Immature natural killer cell (primary cell): ENCODE results near the gene ASB2. TPM values are rescaled to one million over a fixed set of nuclear protein-coding genes. Genes with fewer than 3 reads are reported as not detected.

Experiments used
- DNase-seq, 3 donors: peaks; one replicate each; pipeline ENCODE4 v3.0.0; 2022; ENCODE audit warnings: mixed read lengths in 1 of 3
- H3K27ac Mint-ChIP-seq, 6 donors: one replicate each; pipeline ENCODE4 v1.8.0; 2020; ENCODE audit warnings: mixed read lengths in 6 of 6, mild to moderate bottlenecking in 5 of 6, inconsistent platforms in 4 of 6, moderate library complexity in 3 of 6
- H3K27me3 Mint-ChIP-seq, 3 donors: one replicate each; pipeline ENCODE4 v1.8.0; 2020 to 2021; ENCODE audit warnings: low read depth in 3 of 3, mild to moderate bottlenecking in 3 of 3, mixed read lengths in 3 of 3, moderate library complexity in 3 of 3, inconsistent platforms in 1 of 3
- H3K36me3 Mint-ChIP-seq, 3 donors: one replicate each; pipeline ENCODE4 v1.8.0; 2020; ENCODE audit warnings: mixed read lengths in 3 of 3, inconsistent platforms in 2 of 3, mild to moderate bottlenecking in 2 of 3
- H3K4me1 Mint-ChIP-seq, 2 donors: one replicate each; pipeline ENCODE4 v1.8.0; 2020; ENCODE audit warnings: inconsistent platforms in 2 of 2, mild to moderate bottlenecking in 2 of 2, mixed read lengths in 2 of 2, moderate library complexity in 1 of 2
- H3K4me3 Mint-ChIP-seq, 5 donors: one replicate each; pipeline ENCODE4 v1.8.0; 2020; ENCODE audit warnings: mild to moderate bottlenecking in 5 of 5, mixed read lengths in 5 of 5, inconsistent platforms in 3 of 5, moderate library complexity in 3 of 5
- H3K9me3 Mint-ChIP-seq, 6 donors: one replicate each; pipeline ENCODE4 v1.8.0; 2020; ENCODE audit warnings: mild to moderate bottlenecking in 6 of 6, mixed read lengths in 6 of 6, inconsistent platforms in 4 of 6, moderate library complexity in 3 of 6
- polyA plus RNA-seq, 3 donors: library from polyadenylated mRNA; unstranded; fragments of 300-500 nt; fragmentation: Illumina TruSeq; gene quantifications; one replicate each; pipeline ENCODE4 v1.2.3, GENCODE V29; 2021

ASB2 gene
- polyA plus RNA-seq, 3 donors from 2014 or later, result 1.4 to 4.2 (median 2.7) TPM

- Mint-ChIP-seq H3K9me3 (no peaks in the 10 kb centered on the region), H3K36me3 (peaks cover 0 to 3% (median 0%) of the 10 kb centered on the region in 3 donors), H3K27ac (peak overlapping the region in 3 of 6 donors; percentile 36 to 80 (median 51)), H3K27me3 (peaks cover 0 to 5% (median 3%) of the 10 kb centered on the region in 3 donors), H3K4me1 (peaks cover 39 to 44% of the 10 kb centered on the region in 2 donors), H3K4me3 (peak overlapping the region in 2 of 5 donors; percentile 17 to 21)
- DNase-seq, result no peak
Observed at GRCh38 chr14:93969082-93969828, 7.1 kb downstream of the ASB2 start.

DNA sequence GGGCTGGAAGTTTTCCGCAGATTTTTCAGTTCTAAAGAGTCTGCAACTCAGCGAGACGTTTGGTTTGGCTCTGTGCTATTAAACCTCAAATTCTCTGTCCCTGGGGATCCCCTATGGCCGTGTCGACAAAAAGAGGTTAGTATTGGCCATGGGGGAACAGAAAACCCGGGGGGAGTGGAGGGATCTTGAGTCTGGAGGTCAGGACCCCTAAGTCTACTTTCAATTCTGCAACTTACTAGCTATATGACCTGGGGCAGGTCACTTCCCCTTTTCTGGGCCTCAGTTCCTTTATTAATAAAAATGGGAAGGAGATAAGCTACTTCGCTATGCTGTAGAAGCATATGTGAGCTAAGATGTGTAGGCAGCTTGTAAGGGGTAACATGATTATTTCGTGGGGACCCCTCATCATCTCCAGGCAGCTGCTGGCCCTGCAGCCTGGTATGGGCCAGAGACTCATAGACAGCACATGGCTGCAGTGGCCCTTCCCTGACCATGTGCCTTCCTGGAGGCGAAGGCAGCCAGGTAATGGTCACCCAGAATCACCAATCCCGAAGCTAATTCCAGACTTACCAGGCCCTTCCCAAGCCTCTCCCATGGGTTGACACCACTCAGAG is 8.6 kb downstream of the ASB2 start:
- Mint-ChIP-seq H3K4me3 (no peak overlapping the region), H3K36me3 (peaks cover 0 to 3% (median 0%) of the 10 kb centered on the region in 3 donors), H3K27me3 (peaks cover 4 to 6% (median 6%) of the 10 kb centered on the region in 3 donors), H3K27ac (no peak overlapping the region), H3K9me3 (no peaks in the 10 kb centered on the region), H3K4me1 (peaks cover 54 to 60% of the 10 kb centered on the region in 2 donors)
- DNase-seq, result no peak

DNA sequence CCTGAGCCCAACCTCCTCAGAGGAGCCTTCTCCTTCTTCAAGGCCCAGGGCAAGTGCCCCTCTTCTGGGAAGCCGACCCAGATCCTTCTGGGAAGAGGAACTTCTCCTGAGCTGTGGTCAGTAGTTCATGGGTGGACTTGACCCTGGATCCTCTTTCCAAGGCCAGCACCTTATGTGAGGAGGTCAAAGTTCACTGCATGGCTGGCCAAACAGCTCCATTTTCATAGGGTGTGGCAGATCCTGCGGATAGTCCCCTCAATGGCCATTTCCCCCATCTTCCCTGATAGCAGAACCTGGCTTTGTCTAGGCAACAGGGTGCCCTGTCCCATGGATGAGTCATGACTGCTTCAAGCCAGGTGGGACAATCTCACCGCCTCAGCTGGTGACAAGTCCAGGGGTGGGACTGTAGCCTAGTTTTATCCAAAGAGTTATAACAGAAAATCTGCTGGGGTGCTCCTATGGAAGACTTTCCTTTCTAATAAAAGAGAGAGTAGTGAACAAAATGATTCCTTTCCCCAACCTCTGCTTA is 10.4 kb downstream of the ASB2 start:
- DNase-seq, result no peak
- Mint-ChIP-seq H3K27ac (peak overlapping the region in 4 of 6 donors; percentile 37 to 89 (median 80)), H3K4me3 (peak overlapping the region in 1 of 5 donors; percentile 13), H3K4me1 (peaks cover 62 to 70% of the 10 kb centered on the region in 2 donors), H3K27me3 (peaks cover 6 to 15% (median 7%) of the 10 kb centered on the region in 3 donors), H3K36me3 (peaks cover 0 to 3% (median 0%) of the 10 kb centered on the region in 3 donors), H3K9me3 (no peaks in the 10 kb centered on the region)

DNA sequence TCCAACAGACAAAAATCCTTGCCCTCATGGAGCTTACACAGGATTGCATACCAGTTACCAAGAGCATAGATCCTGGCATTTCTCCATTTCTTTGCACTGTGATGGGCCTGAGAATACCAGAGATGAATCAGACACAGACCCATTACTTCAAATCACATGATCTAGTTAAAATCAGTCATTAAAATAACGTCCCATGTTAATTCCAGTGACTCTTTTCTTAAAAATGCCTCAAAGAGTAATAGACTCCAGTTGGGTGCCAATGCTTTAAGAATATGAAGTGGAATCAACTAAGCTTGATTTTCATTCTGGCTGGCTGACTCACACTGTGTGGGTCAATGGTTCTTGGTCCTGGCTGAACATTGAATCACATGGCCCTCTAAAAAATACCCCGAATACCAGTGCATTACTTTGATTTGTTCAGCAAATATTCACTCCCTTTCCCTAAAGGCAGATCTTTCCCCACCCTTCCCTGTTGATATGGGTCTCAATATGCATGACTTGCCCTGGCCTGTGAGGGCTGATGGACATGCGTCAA is 11.0 kb downstream of the ASB2 start:
- Mint-ChIP-seq H3K9me3 (no peaks in the 10 kb centered on the region), H3K4me3 (peak overlapping the region in 1 of 5 donors; percentile 11), H3K27me3 (peaks cover 3 to 15% (median 7%) of the 10 kb centered on the region in 3 donors), H3K4me1 (peaks cover 61 to 70% of the 10 kb centered on the region in 2 donors), H3K36me3 (peaks cover 0 to 3% (median 0%) of the 10 kb centered on the region in 3 donors), H3K27ac (peak overlapping the region; percentile 37 to 98 (median 88))
- DNase-seq, result no peak

GRCh38 chr14:93964820-93965286 is 11.5 kb downstream of the ASB2 start:
- H3K9me3 Mint-ChIP-seq, result no peaks in the 10 kb centered on the region
- peaks cover 3 to 15% (median 7%) of the 10 kb centered on the region in 3 donors for H3K27me3 Mint-ChIP-seq
- peak overlapping the region; percentile 82 to 98 (median 86) for H3K27ac Mint-ChIP-seq
- H3K4me3 Mint-ChIP-seq, result peak overlapping the region in 2 of 5 donors; percentile 15 to 41
- no peak for DNase-seq
- H3K36me3 Mint-ChIP-seq, result peaks cover 0 to 3% (median 0%) of the 10 kb centered on the region in 3 donors
- peaks cover 65 to 72% of the 10 kb centered on the region in 2 donors for H3K4me1 Mint-ChIP-seq

GRCh38 chr14:93964281-93964680 is 12.1 kb downstream of the ASB2 start:
- H3K4me1 Mint-ChIP-seq, result peaks cover 70 to 78% of the 10 kb centered on the region in 2 donors
- peaks cover 0 to 3% (median 0%) of the 10 kb centered on the region in 3 donors for H3K36me3 Mint-ChIP-seq
- DNase-seq, result no peak
- no peak overlapping the region for H3K4me3 Mint-ChIP-seq
- H3K27ac Mint-ChIP-seq, result peak overlapping the region in 5 of 6 donors; percentile 82 to 98 (median 89)
- H3K9me3 Mint-ChIP-seq, result no peaks in the 10 kb centered on the region
- H3K27me3 Mint-ChIP-seq, result peaks cover 6 to 15% (median 10%) of the 10 kb centered on the region in 3 donors

GRCh38 chr14:93963692-93964091 is 12.7 kb downstream of the ASB2 start:
- Mint-ChIP-seq H3K4me3 (peak overlapping the region; percentile 63 to 82 (median 74)), H3K27ac (peak overlapping the region; percentile 89 to 100 (median 98)), H3K4me1 (peaks cover 76 to 84% of the 10 kb centered on the region in 2 donors), H3K9me3 (no peaks in the 10 kb centered on the region), H3K27me3 (peaks cover 8 to 17% (median 13%) of the 10 kb centered on the region in 3 donors), H3K36me3 (peaks cover 0 to 3% (median 0%) of the 10 kb centered on the region in 3 donors)
- DNase-seq, result no peak

GRCh38 chr14:93962701-93963601 is 13.4 kb downstream of the ASB2 start:
- DNase-seq, result peak; percentile 70 to 81 (median 78)
- Mint-ChIP-seq H3K4me3 (peak overlapping the region; percentile 63 to 82 (median 74)), H3K9me3 (no peaks in the 10 kb centered on the region), H3K27ac (peak overlapping the region; percentile 89 to 100 (median 98)), H3K4me1 (peaks cover 84 to 91% of the 10 kb centered on the region in 2 donors), H3K36me3 (peaks cover 0 to 3% (median 0%) of the 10 kb centered on the region in 3 donors), H3K27me3 (peaks cover 8 to 17% (median 13%) of the 10 kb centered on the region in 3 donors)

DNA sequence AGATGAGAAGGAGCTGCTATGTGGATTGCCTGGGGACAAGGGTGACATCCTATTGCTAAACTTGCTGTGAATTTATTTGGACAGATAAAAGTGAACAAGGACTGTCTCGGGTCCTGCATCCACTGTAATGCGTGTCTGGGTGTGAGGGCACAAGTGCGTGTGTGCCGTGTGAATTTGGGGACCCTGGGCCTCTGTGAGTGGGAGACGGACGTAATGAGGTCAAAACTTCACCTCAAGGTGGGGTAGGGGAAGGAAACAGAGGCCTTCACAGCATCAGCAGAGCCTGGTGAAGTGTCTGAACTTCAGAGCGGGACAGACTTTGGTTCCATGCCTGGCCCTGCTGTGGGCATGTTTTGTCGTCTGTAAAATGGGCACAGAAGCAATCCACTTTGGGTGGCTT is 14.8 kb downstream of the ASB2 start:
- Mint-ChIP-seq H3K4me1 (peaks cover 90 to 96% of the 10 kb centered on the region in 2 donors), H3K4me3 (peak overlapping the region; percentile 57 to 82 (median 75))

GRCh38 chr14:93960774-93961438 is 15.5 kb downstream of the ASB2 start:
- H3K9me3 Mint-ChIP-seq, result no peaks in the 10 kb centered on the region
- H3K27ac Mint-ChIP-seq, result peak overlapping the region; percentile 89 to 99 (median 98)
- H3K4me3 Mint-ChIP-seq, result peak overlapping the region in 4 of 5 donors; percentile 57 to 82 (median 72)
- peaks cover 92 to 97% of the 10 kb centered on the region in 2 donors for H3K4me1 Mint-ChIP-seq
- no peak for DNase-seq
- H3K36me3 Mint-ChIP-seq, result peaks cover 0 to 3% (median 0%) of the 10 kb centered on the region in 3 donors
- H3K27me3 Mint-ChIP-seq, result peaks cover 8 to 20% (median 15%) of the 10 kb centered on the region in 3 donors

More for the DNA sequence above, 14.8 kb downstream of the ASB2 start:
- H3K27ac Mint-ChIP-seq, result peak overlapping the region; percentile 89 to 98 (median 97)
- DNase-seq, result peak; percentile 33 to 55 (median 54)
- H3K27me3 Mint-ChIP-seq, result peaks cover 8 to 20% (median 15%) of the 10 kb centered on the region in 3 donors
- H3K9me3 Mint-ChIP-seq, result no peaks in the 10 kb centered on the region
- H3K36me3 Mint-ChIP-seq, result peaks cover 0 to 3% (median 0%) of the 10 kb centered on the region in 3 donors

- H3K27me3 Mint-ChIP-seq, result peaks cover 8 to 20% (median 17%) of the 10 kb centered on the region in 3 donors
- H3K36me3 Mint-ChIP-seq, result peaks cover 0 to 4% (median under 1%) of the 10 kb centered on the region in 3 donors
- no peaks in the 10 kb centered on the region for H3K9me3 Mint-ChIP-seq
- peaks cover 94 to 97% of the 10 kb centered on the region in 2 donors for H3K4me1 Mint-ChIP-seq
- H3K4me3 Mint-ChIP-seq, result peak overlapping the region; percentile 35 to 82 (median 74)
- H3K27ac Mint-ChIP-seq, result peak overlapping the region; percentile 89 to 99 (median 96)
- no peak for DNase-seq
Observed at GRCh38 chr14:93960108-93960475, 16.3 kb downstream of the ASB2 start.
